ENCODE results near the gene NTM. TPM values are rescaled to one million over a fixed set of nuclear protein-coding genes. Genes with fewer than 3 reads are reported as not detected.
A peak's percentile ranks its signal among the peaks of the same experiment; 100 is the strongest.

NTM gene
- total RNA-seq, 1 donor from 2014 or later, result not detected

- DNase-seq (ENCODE audit: low read depth in 2 of 2), result no peak
Observed at GRCh38 chr11:131724436-131724975, 354.1 kb downstream of the NTM start.

- DNase-seq (ENCODE audit: low read depth in 2 of 2), result peak in 1 of 2 donors; percentile 9
Observed at GRCh38 chr11:131734871-131735270, 364.5 kb downstream of the NTM start.

GRCh38 chr11:131737357-131737756, 366.9 kb downstream of the NTM start:
- no peak for DNase-seq (ENCODE audit: low read depth in 2 of 2)

- no peak for DNase-seq (ENCODE audit: low read depth in 2 of 2)
Observed at GRCh38 chr11:131739243-131739882, 368.9 kb downstream of the NTM start.

- peak; percentile 28 to 87 for DNase-seq (ENCODE audit: low read depth in 2 of 2)
Observed at GRCh38 chr11:131744847-131745246, 374.4 kb downstream of the NTM start.

- peak in 1 of 2 donors; percentile 89 for DNase-seq (ENCODE audit: low read depth in 2 of 2)
Observed at GRCh38 chr11:131745405-131745804, 375.0 kb downstream of the NTM start.

GRCh38 chr11:131746201-131746600, 375.8 kb downstream of the NTM start:
- DNase-seq (ENCODE audit: low read depth in 2 of 2), result no peak

GRCh38 chr11:131748151-131749050, 378.0 kb downstream of the NTM start:
- peak; percentile 78 to 83 for DNase-seq (ENCODE audit: low read depth in 2 of 2)

- peak; percentile 63 to 89 for DNase-seq (ENCODE audit: low read depth in 2 of 2)
Observed at GRCh38 chr11:131749101-131749500, 378.7 kb downstream of the NTM start.

- no peak for DNase-seq (ENCODE audit: low read depth in 2 of 2)
Observed at GRCh38 chr11:131750152-131750551, 379.7 kb downstream of the NTM start.

- no peak for DNase-seq (ENCODE audit: low read depth in 2 of 2)
Observed at GRCh38 chr11:131750692-131751091, 380.3 kb downstream of the NTM start.

- DNase-seq (ENCODE audit: low read depth in 2 of 2), result peak; percentile 20 to 69
Observed at GRCh38 chr11:131754671-131755070, 384.3 kb downstream of the NTM start.

- peak; percentile 25 to 74 for DNase-seq (ENCODE audit: low read depth in 2 of 2)
Observed at GRCh38 chr11:131756479-131757110, 386.2 kb downstream of the NTM start.

GRCh38 chr11:131758726-131759125, 388.3 kb downstream of the NTM start:
- DNase-seq (ENCODE audit: low read depth in 2 of 2), result no peak

GRCh38 chr11:131759140-131759539, 388.7 kb downstream of the NTM start:
- DNase-seq (ENCODE audit: low read depth in 2 of 2), result no peak

GRCh38 chr11:131760091-131761061, 390.0 kb downstream of the NTM start:
- peak in 1 of 2 donors; percentile 81 for DNase-seq (ENCODE audit: low read depth in 2 of 2)

GRCh38 chr11:131762346-131763110, 392.1 kb downstream of the NTM start:
- no peak for DNase-seq (ENCODE audit: low read depth in 2 of 2)

- DNase-seq (ENCODE audit: low read depth in 2 of 2), result peak in 1 of 2 donors; percentile 56
Observed at GRCh38 chr11:131763193-131763890, 392.9 kb downstream of the NTM start.

- DNase-seq (ENCODE audit: low read depth in 2 of 2), result no peak
Observed at GRCh38 chr11:131764126-131764525, 393.7 kb downstream of the NTM start.

Data from lung microvascular endothelial cell (primary cell).